OCI-LY1 (cell line): Measurements from ENCODE around the gene CHD5.

Experiments
- CTCF ChIP-seq: fragments of 200-600 bp; sonication (generic), shearing (Covaris generic); IDR thresholded peaks from 2 replicates; pipeline ENCODE4 v1.5.1; 2017; ENCODE audit warnings: mild to moderate bottlenecking, antibody characterized with exemption, low read length, moderate library complexity, mixed read lengths
- EZH2 ChIP-seq: fragments of 200-600 bp; sonication (generic), shearing (Covaris generic); IDR thresholded peaks from 2 replicates; pipeline ENCODE4 v1.8.0; 2017; ENCODE audit warnings: borderline replicate concordance, mixed run types, mild to moderate bottlenecking, antibody characterized with exemption, low read length, moderate library complexity, mixed read lengths

- TF ChIP-seq EZH2 (no peak), CTCF (no peak)
These were observed 93.8 kb downstream of the CHD5 start for GRCh38 chr1:6086358-6086757.
